ENCODE data around the gene DGKE.

DGKE gene

DNA sequence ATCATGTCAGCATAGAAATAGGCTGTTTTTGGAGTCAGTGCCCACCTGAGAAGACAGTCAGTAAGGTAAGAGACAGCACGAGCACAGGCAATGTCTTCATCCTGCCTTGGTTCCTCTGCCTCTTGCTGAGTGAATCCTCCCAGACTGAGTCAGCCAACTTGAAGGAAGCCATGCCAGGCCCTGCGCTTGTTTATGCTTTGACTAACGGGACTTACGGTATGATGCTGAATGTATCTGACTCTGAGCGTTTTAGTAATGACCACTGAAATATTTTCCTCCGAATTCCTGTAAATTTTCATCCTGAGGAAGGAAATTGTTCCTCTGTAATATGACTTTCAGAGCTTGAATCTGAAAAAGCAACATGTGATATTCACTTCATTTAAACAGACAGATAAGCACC is 18.2 kb upstream of the DGKE start:
- DNase-seq (ENCODE audit: low read depth in 2 of 2), result no peak

DNA sequence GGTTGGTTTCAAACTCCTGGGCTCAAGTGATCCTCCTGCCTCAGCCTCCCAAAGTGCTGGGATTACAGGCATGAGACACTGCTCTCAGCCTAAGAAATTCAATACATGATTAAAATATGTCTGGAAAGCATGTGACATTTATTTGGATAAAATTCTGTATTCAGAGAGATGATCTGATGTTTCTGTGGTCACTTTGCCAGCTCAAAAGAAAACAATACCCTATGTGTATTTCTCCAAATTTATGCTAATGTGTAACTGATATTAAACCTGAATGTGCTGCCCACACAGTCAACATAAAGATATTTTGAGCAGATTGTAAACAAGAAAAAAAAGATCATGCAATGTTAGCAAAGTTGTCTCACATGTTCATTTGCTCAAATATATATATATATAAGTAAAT is 16.9 kb upstream of the DGKE start:
- DNase-seq (ENCODE audit: low read depth in 2 of 2), result no peak

DNA sequence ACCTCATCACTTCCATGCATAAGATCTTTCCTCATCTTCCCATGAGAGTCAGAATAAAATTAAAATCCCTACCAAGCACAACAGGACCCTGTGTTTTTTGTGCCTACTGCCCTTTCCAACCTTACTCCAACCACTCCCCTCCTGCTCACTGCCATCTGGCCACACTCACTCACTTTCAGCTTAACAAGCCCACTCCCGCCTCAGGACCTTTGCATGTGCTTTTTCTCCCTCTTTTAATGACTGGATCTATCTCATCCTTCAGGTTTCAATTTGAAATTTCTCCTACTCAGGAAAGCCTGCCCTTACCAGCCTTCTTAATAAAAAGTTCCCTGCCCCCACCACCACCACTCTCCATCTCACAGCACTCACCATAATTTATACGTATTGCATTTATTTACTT is 14.9 kb upstream of the DGKE start:
- DNase-seq (ENCODE audit: low read depth in 2 of 2), result no peak

DNA sequence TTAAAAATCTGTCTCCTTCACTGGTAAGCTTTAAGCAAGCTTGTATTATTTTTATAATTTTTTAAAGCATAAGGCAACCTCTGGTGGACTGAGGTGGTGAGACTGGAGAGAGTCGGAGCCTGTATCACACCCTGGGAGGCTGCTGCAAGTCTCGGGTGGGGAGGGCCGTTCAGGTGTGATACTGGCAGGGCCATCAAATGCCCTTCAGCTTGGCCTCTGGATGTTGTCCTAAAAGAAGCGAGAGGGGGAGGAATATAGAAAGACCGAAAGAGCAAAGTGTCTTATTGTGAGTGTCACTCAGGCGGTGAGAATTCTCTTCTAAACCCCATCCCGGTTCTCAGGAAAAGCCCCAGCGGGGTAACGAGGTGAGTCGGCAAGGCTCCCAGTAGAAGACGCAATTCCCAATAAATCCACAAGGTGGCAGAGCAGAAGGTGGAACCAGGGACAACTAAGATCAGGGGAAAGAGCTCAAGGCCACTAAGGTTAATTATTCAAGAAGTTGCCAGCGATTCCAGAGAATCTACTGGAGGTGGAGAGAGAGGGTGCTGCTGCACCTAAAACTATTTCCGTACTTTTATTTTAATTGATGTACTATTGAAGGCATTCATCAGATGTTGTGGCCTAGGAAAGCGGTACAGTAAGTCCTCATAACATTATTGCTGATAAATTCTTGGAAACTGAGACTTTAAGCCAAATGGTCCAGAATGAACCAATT is 14.4 kb upstream of the DGKE start:
- peak; percentile 10 to 63 for DNase-seq (ENCODE audit: low read depth in 2 of 2)

DNA sequence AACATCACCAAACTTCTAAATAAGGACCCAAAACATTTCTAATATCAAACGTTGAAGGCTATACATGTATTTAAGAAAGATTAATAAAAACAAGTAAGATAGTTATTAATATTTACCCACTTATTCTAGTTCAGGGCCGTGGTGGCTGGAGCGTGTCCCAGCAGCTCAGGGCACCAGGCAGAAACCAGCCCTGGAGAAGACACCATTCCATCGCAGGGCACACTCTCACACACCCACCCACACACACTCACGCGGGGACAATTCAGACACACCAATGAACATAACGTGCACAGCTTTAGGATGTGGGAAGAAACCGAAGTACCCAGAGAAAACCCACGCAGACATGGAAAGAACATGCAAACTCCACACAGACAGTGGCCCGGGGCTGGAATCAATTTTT is 13.7 kb upstream of the DGKE start:
- no peak for DNase-seq (ENCODE audit: low read depth in 2 of 2)

DNA sequence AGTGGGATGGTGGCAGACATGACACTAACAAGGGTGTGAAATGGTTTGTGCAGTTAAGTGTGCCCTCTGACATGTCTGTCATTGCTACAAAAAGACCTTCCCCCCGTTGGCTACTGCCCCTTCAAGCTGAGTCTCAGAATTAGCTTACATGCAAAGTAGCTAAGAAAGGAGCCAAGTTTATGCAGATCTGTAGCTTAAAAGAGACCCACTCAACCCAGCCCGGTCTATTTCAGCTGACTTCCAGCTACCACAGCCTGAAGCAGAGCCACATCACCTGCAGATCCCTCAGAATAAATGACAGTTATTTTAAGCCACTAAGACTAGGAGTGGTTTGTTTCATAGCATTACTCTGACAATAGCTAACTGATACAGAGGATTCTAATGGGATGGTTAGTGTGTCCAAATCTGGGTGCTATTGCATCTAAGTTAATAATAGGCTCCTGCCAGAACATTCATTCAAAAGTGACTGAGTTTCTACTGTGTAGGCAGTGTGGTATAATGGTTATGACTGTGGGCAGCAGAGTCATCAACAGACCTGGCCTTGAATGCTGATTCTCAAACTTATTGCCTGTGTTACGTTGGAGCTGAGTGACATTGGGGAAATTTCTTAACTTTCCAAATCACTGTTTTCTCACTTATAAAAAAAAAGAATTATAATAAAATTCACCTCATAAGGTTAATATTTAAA is 12.0 kb upstream of the DGKE start:
- no peak for DNase-seq (ENCODE audit: low read depth in 2 of 2)

DNA sequence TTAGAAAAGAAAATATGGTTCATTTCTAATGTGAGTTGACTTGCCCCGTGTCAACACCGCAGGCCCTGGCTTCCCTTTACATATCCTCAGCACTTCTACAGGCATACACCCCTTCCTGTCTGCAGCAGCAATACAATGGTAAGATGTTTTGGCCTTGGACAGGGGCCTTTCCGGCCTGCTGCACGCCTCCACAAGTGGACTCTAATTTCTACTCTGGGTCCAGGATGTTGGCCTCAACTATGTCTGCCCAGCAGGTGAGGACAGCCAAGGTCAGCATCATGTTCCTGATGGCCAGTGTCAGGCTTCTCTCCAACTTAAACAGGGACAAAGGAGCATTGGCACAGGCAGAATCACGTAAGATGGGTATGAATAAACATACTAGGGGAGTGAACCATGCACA is 11.2 kb upstream of the DGKE start:
- no peak for DNase-seq (ENCODE audit: low read depth in 2 of 2)

DNA sequence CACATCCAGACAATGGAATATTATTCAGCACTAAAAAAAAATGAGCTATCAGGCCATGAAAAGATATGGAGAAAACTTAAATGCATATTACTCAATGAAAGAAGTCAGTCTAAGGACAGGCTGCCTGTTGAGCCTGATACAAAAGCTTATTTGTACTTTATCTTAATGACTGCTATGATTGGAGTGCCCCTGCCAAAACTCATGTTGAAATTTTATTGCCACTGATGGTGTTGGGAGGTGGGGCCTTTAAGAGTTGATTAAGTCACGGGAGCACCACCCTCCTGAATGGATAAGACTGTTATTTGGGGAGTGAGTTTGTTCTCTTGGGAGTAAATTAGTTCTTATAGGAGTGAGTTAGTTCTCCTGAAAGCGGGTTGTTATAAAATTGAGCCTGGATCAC is 10.1 kb upstream of the DGKE start:
- no peak for DNase-seq (ENCODE audit: low read depth in 2 of 2)

DNA sequence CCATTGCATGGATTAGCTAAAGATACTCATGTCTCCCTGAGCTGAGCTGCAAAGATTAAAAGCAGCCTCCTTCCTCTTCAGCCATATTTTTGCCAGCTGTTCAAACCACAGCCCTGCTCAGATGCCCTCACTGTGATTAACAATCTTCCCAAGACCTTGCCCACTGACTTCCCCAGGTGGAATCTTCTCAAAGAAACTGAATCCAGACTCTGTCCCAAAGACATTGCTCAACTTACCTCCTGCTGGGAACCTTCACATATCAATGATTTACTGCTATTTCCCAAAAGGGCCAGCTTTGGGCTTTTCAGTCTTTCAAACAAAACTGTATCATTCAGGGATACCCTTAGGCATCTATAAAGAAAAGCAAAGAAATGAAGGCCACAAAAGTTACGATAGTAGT is 9.4 kb upstream of the DGKE start:
- no peak for DNase-seq (ENCODE audit: low read depth in 2 of 2)

DNA sequence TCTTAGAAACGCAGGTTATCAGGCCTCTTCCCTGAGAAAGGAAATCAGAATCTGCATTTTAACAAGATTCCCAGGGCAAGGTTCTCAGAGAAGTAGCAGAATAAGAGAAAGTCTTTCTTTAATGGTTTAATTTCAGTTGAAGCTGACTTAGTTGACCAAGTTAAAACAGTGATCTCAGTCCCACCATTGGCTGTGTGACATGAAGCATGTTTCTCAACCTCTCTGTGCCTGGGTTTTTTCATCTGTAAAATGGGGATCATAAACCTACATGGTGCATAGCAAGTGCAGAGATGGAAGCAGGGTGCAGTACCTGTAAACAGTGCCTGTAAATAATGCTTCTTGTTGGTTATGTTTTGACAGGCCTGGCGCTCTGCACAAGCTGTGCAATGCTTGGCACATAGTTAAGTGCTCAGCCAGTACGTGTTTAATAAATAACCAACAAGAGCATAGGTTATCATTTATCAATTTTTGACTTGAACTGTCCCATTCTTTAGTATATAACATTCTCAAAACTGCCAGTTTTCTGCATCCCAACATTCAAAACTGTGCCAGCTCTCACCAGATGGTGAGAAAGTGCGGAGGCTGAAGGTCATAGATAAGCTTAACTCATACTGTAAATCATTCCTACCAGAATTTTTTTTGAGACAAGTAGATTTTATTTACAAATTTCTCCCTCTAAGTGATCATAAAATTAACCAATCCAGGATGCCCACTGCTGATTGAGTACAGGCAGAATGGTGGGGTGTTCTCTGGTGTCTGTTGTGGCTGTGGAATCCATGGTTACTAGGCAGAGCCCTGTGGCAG is 7.1 kb upstream of the DGKE start:
- no peak for DNase-seq (ENCODE audit: low read depth in 2 of 2)

DNA sequence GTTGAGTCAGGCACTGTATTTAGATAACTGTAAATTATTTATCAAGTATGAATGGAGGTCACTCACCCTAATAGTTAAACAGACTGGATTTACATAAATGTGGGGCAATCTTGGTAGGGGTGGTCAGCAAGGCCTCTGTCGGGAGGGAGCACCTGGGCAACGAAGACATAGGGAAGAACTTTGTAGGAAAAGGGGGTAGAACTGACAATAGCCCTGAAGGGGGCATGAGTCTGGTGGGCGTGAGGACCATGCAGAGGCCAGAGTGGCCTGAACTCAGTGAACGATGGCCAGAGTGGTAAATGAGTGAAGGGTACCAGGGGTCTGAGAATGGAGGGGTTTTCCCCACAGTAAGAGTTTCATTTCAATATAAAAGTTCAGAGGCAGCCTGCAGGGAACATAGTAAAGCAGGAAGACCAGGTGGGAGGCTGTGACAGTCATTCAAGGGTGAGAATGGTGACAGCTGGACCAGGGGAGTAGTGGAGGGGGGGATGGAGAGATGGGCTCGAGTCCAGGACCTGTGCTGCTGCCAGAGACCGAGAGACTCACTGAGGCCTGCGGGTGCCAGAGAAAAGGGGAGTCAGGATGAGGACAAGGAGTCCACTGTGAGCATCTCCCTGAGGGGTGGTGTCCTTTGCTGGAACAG is 3.1 kb upstream of the DGKE start:
- DNase-seq (ENCODE audit: low read depth in 2 of 2), result no peak

DNA sequence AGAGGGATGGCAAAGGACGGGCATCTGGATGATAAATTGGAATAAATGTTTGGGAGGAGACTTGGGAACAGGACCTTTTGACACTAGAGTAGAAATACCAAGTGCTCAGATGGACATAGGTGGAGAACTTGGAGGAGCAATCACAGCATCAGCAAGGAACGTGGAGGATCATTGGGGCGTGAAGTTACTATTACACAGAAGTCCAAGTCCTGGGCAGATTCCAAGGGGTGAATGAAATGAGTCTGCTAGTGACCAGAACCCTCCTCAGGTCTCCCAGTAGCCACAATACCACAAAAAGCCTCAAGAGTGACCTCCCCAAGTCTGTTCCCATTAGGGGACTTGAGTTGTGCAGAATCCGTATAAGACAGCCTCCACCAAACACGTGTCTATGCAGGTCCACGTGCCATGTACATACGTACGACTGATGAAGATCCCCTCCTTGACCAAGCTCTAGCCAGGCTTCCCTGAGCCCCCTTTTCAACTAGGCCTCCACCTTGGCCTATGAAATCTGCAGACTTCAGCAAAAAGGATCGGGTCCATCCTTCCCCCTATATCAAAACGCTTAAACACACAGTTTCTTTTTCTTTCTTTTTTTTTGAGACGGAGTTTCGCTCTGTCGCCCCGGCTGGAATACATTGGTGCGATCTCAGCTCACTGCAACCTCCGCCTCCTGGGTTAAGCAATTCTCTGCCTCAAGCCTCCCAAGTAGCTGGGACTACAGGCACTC is 2.4 kb upstream of the DGKE start:
- no peak for DNase-seq (ENCODE audit: low read depth in 2 of 2)

DNA sequence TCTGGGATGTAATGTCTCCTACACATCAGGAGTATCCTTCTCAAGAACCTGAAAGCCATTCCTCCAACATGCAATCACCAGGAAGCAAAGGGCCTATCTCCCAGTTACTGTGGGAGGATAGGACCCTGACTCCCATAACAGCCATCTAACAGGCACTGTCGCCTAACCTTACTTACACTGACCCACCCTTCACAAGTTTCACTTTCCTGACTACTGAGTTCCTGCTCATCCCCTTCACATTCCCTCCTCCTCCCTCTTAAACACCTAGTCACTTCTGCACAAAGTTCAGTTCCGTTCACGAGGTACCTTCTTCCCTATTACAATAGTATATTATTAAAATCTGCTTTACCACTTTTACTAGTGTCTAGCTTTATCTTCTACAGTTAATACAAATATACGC is 1.5 kb upstream of the DGKE start:
- no peak for DNase-seq (ENCODE audit: low read depth in 2 of 2)

DNA sequence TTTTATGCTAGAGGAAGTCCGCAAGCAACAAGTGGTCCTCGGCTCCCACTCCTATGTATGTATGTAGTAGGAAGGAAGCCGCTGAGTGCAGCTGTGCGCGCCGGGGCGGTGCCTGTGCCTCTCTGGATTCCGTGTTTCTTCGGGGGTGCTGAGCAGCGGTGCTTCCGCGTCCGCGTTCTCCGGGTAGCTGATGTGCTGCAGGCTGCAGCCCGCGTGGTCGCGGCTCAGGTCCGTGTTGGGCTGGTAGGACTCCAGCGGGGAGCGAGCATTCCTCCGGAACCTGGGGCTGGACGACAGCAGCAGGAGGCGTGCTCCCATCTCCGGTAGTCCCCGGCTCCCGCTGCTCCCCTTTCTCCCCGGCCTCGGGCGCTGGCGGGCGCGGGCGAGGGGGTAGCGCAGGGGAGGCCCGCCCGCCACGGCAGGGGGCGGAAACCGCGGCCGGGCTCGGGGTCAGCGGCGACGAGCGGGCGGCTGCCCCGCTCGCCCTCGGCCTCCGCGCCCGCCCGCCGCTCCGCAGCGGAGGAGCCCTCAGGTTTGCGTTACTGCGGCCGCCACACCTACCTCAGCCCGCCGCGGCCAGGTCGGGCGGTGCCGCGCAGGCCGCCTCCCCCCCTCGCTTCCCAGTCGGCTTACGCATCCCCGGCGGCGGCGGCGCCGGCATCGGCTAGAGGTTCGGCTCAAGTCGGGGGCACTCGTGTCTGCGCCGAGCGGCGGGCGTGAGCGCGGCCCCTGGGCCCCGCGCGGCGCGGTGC is 718 bp upstream of the DGKE start:
- DNase-seq (ENCODE audit: low read depth in 2 of 2), result peak; percentile 39 to 55

DNA sequence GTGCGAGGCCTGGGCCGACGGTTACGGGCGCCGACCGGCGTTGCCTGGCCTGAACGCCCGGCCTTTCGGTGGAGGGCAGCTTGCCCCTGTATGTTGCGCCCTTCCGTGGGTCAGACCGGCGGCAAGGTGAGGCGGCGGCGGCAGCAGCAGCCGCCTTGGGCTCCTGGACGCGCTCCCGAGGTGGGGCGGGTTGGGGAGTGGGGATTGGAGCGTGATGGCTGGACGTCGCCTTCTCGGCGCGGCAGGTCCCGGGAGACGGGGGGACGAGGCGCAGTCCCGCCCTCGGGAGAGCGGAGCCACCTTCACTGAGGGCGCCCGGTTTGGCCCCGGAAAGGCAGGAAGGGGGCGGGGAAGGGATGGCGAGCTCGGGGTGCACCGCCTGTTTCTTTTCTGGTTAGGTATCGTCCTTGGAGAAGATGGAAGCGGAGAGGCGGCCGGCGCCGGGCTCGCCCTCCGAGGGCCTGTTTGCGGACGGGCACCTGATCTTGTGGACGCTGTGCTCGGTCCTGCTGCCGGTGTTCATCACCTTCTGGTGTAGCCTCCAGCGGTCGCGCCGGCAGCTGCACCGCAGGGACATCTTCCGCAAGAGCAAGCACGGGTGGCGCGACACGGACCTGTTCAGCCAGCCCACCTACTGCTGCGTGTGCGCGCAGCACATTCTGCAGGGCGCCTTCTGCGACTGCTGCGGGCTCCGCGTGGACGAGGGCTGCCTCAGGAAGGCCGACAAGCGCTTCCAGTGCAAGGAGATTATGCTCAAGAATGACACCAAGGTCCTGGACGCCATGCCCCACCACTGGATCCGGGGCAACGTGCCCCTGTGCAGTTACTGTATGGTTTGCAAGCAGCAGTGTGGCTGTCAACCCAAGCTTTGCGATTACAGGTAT is 671 bp downstream of the DGKE start:
- peak; percentile 55 for DNase-seq (ENCODE audit: low read depth in 2 of 2)

DNA sequence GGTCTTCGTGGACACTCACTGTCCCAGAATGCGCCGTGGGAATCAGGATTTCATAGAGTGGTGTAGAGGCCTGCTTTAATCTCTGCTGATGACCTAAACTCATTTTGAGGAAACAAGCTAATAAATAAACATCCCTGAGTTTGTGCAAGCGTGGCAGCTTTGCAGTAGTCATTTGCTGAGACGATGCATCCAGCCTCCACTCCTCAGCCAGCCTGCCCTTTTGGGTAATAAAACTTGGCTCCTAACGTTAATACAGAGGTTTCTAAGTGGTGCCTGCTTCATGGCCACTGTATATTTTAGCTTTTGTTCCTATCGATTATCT is 1.3 kb downstream of the DGKE start:
- DNase-seq (ENCODE audit: low read depth in 2 of 2), result no peak

DNA sequence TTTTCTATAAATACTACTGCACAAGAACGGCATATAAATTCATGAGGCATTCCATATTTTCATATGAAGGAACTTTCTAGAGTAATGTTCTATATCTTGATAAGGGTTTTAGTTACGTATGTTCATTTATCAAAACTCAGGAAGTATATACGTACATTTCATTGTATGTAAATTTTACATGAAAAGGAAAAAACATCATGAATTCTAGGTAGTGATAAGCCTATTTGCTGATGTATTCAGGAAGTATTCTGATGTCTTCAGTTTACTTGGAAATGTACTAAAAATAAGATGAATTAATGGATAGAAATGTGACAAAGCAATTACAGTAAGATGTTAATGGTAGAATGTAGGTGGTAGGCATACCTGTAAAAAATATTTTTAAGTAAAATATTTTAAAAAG is 4.7 kb downstream of the DGKE start:
- DNase-seq (ENCODE audit: low read depth in 2 of 2), result no peak

DNA sequence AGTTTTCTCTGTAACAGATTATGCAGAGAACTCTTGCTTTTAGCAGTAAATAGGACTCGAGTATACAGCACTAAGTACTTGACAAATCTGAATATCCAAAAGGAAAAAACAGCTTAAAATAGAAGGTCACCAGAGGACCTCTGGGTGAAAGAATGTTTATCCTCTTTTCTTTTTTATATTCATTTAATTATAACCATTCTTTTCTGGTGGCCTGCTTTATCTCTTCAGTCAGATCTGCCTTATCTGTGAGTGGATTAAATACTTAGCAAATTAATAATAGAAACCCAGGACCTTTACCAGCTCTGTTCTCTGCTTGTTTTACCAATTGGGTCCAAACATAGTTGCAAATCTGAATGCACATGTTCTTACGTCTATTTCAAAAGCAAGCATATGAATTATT is 8.6 kb downstream of the DGKE start:
- DNase-seq (ENCODE audit: low read depth in 2 of 2), result no peak

DNA sequence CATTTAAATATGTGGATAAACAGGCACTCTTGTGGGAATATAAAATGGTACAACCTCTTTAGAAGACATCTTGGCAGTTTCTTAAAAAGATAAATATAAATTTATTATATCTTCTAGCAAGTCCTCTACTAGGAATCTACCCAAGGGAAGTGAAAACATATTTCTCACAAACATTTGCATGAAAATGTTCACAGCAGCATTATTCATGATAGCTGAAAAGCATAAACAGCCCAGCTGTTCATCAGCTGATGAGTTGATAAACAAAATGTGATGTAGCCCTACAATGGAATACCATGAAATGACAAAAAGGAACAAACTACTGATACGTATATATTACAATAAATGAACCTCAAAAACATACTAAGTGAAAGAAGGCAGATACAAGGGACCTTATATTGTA is 12.0 kb downstream of the DGKE start:
- DNase-seq (ENCODE audit: low read depth in 2 of 2), result no peak

DNA sequence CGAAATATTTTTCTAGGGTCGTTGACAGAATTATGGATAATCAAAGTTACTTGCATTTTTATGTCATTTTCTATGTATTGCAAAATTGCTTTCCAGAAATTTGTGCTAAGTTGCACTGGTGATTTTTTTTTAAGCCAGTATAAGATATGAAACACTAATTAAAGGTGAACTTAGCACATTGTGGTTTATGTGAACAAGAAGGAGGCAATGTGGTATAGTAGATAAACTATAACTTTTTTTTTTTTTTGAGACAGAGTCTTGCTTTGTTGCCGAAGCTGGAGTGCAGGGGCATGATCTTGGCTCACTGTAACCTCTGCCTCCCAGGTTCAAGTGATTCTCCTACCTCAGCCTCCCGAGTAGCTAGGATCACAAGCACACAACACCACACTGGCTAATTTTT is 13.2 kb downstream of the DGKE start:
- DNase-seq (ENCODE audit: low read depth in 2 of 2), result no peak

Data from stimulated activated CD8-positive, alpha-beta memory T cell treated with anti-CD3 and anti-CD28 coated beads, Interleukin-2, amount 100 ng/mL, for 48 hours (primary cell).